Measurements from ENCODE around the gene TJP1.

DNA sequence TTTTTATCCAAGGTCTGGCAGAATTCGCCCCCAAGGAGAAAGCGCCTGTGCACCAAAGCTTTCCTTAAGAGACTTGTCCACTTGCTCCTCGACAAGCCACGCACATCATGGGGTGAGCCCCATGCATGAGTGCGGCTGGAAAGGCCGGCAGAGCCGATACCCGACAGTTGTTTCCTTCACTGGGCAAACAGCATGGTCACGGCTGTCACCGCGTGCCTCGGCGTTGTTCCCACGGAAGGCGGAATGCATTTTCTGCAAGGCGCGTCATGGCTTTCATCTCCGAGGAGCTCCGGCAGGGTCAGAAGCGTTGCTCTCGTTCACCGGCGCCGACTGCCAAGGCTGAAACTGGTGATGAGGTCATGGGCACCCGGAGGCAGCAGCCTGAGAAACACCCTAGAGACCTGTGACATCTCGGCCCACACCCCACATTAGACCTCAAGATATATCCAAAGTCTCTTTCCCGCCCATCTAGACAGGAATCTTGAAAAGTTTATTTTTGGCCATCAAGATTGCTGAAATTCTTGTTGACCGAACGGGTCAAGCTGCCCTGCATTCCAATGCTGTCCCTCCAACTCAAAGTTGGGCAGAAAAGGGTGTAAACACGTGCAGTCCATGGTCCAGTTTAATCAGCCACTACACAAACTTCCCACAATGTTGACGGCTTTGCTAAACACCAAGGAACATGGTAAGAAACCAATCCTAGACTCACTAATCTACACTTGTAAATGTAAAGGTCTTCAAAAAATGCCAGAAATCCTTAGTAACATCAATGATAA is 604 bp upstream of the TJP1 start:
- no peak for TF ChIP-seq POLR2A (IDR thresholded peaks at IDR 0.05)
- TF ChIP-seq, protein P1, sequence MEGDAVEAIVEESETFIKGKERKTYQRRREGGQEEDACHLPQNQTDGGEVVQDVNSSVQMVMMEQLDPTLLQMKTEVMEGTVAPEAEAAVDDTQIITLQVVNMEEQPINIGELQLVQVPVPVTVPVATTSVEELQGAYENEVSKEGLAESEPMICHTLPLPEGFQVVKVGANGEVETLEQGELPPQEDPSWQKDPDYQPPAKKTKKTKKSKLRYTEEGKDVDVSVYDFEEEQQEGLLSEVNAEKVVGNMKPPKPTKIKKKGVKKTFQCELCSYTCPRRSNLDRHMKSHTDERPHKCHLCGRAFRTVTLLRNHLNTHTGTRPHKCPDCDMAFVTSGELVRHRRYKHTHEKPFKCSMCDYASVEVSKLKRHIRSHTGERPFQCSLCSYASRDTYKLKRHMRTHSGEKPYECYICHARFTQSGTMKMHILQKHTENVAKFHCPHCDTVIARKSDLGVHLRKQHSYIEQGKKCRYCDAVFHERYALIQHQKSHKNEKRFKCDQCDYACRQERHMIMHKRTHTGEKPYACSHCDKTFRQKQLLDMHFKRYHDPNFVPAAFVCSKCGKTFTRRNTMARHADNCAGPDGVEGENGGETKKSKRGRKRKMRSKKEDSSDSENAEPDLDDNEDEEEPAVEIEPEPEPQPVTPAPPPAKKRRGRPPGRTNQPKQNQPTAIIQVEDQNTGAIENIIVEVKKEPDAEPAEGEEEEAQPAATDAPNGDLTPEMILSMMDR (IDR thresholded peaks at IDR 0.05 in 4 of 5, conservative IDR thresholded peaks at IDR 0.05 in 1 of 5), result no peak
